Stimulated activated CD4-positive, alpha-beta T cell treated with anti-CD3 and anti-CD28 coated beads, Interleukin-12 subunit alpha, Interleukin-12 subunit beta, amount 100 ng/mL, for 4 hours (primary cell): ENCODE data around the gene YAP1.

Experiments used
- DNase-seq: peaks from one replicate; pipeline ENCODE4 v3.0.0-alpha.2; 2020

YAP1 gene

DNA sequence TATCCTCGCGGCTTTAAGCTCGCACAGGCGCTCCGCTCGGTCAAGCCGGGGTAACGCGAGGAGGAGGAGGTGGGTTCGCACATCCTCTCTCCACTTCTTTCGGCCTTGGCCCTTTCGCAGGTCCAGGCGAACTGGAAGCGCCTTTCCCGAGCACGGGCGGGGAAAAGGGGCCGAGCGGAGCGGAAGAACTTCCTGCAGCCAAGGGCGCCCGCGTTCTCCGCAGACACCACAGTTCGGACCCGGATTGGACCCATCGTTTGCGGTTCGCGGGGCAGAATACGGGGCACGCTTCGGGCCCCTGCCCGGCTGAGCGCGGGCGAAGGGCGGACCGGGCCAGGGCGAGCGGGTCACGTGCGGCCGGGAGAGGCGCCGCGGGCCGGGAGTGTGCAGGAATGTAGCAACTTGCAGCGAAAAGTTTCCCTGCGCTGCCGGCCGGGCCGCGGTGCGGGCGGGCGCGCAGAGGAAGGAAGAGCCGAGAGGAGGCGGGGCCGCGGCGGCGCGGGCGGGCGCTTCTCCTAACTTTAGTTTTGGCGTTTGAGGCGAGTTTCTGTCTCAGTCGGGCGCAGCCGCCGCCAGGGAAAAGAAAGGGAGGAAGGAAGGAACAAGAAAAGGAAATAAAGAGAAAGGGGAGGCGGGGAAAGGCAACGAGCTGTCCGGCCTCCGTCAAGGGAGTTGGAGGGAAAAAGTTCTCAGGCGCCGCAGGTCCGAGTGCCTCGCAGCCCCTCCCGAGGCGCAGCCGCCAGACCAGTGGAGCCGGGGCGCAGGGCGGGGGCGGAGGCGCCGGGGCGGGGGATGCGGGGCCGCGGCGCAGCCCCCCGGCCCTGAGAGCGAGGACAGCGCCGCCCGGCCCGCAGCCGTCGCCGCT is at the start of gene YAP1:
TSS of gene YAP1 (plus strand) at position 552 of the 865 bp plus-strand sequence. CDS start 402 bp downstream, outside the sequence.
- peak; percentile 68 for DNase-seq

DNA sequence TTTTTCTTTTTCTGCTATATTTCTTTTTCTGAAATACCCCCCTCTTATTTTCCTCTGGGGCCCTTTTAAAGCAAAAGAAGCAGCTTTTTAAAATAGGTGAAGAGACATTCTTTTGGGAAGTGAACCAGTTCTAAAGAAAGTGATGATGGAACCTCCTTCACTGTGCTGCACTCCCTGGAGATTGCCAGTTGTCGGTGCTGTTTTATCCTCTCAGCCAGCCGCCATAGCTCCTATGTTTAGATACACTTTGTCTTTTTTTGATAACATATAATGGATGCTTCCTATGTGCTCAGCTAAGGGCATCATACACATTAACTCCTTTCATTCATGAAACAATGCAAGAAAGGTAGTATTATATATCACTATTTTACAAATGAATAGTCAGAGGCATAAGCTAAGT is 49.0 kb upstream of the YAP1 start:
- DNase-seq = no peak

DNA sequence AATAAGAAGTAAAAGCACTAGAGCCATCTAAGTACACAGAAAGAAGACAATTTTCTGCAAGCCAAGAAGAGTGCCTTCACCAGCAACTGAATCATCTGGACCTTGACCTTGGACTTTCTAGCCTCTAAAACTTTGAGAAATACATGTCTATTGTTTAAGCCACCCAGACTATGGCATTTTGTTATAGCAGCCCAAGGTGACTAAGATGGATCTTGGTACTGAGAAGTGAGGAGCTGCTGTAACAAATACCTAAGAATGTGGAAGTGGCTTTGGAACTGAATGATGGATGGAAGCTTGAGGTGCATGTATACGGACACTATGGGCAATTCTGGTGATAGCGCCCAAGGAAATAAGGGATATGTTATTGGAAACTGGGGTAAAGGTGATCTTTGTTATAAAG is 48.1 kb upstream of the YAP1 start:
- DNase-seq = no peak

DNA sequence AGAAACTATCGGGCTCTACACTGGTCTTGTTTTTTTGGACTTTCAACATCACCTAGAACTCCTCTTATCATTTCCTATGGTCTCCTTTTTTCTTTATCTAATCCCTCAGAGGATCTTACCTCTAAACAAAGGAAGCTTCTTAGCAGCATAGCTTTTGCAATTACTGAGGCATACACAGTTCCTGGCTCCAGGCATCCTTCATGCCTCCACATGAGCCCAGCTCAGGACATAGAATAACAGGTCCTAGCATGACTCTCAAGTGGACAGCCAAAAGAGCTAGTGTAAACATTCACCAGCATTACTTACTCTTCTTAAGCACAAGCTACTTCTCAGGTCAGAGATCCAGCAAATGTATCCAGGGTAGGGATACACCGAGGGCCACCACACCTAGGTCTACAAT is 45.9 kb upstream of the YAP1 start:
- no peak for DNase-seq

DNA sequence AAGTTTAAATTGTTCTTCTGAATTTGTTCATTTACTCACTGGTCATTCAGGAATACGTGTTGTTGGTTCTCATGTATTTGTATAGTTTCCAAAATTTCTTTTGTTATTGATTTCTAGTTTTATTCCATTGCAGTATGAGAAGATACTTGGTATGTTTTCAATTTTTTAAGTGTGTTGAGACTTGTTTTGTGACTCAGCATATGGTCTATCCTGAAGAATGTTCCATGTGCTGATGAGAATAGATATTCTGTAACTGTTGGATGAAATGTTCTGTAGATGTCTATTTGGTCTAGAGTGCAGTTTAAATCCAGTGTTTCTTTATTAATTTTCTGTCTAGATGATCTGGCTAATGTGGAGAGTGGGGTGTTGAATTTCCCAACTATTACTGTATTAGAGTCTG is 39.5 kb upstream of the YAP1 start:
- DNase-seq = no peak

DNA sequence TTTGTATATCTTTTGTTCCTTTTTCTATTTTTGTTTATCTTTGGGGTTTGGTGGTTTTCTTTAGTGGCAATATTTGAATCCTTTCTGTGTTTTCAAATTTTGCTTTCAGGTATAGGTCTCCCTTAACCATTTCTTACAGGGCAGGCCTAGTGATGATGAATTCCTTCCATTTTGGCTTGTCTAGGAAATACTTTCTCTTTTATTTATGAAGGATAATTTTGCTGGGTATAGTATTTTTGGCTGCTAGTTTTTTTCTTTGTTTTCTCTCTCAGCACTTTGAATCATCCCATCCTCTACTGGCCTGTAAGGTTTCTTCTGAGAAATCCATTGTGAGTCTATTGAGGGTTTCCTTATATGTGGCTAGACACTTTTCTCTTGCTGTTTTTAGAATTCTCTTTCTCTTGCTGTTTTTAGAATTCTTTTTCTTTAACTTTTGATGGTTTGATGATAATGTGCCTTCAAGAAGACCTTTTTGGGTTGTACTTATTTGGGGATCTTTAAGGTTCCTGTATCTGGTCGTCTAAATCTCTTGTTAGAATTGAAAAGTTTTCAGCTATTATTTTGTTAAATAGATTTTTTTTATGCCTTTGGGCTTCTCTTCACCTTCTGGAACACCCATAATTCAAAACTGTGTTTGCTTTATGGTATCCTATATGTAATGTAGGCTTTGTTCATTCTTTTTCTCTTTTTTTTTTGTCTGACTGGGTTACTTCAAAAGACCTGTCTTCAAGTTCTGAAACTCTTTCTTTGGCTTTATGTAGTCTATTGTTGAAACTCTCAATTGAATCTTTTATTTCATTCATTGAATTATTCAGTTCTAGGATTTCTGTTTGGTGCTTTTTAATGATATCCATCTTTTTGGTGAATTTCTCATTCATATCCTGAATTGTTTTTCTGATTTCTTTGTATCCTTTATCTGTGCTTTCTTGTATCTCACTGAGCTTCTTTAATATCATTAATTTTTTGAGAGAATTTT is 38.5 kb upstream of the YAP1 start:
- no peak for DNase-seq

DNA sequence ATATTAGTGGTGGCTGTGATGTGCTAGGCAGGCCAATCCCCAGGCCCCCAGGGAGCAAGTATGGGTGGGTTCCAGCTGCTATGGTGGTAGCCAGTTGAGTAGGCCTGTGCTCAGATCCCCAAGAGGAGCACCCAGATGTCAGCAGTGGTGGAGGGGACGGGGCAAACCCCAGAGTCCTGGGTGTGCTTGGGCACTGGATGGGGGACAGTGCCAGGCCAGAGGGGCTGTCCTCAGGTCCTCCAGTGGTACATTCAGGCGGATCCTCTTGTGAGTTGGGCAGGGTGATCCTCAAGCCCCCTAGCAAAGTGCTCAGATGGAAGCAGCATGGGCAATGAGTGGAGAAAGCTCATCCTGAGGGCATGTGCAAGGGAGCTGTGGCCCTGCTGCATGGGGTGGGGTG is 37.0 kb upstream of the YAP1 start:
- DNase-seq = no peak

DNA sequence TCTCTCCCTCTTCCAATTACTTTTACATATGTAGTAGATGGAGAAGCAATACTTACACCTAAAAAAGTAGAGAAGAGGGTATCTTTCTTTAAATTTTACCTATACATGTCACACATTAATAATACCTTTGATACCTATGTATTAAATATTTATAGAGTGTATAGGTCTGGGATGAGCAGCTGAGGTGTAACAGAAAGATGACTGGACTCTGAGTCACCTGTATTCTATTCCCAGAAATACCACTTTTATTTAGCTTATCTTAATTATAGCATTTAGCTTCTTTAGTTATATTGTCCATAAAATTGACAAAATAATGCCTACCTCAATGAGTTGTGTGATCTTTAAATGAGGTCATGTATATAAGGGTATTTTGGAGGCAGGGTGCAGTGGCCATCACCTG is 30.6 kb upstream of the YAP1 start:
- no peak for DNase-seq

DNA sequence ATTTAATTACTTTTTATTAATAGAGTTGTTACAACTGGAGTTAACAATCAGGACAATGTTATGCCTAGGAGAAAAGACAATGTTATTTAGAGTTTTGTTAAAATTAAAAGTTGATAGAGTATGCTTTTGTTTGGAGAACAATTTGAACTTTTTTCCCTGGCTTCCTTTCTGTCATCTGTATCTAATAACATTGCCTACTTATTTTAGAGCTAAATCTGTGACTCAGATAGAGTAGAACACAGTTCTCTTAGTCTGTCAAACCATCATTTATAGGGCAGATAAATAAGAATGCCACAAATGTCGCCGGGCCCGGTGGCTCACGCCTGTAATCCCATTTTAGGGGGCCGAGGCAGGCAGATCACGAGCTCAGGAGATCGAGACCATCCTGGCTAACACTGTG is 28.9 kb upstream of the YAP1 start:
- no peak for DNase-seq

DNA sequence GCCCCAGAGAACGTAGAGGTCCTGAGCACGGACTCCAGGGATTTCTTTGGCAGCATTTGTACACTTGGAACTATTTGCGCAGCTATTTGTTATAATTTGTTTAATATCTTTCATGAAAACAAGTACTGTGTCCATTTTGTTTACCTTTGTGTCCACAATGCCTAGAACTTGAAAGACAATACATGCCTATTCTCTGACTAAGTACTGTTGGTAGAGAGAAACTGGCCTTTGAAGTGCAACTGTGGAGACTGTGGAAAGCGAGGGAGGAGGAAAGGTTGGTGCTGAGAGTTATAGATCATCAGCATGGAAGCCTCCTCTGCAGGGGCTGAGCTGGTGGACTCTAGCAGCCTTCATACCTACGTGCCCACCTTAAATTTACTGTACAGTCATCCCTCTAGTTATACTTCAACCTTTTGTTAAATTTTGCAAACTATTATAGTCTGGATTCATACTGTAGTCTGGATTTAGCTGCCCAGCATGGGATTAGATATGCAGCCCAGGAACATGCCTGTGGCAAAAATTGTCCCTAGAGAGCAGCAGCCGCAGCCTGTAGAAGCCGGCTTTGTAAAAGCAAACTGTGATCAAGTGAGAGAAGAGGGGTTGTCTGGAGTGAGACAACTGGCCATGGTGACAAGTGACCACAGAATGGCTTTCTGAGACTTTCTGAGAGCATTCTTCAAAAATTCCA is 24.2 kb upstream of the YAP1 start:
- DNase-seq = no peak

DNA sequence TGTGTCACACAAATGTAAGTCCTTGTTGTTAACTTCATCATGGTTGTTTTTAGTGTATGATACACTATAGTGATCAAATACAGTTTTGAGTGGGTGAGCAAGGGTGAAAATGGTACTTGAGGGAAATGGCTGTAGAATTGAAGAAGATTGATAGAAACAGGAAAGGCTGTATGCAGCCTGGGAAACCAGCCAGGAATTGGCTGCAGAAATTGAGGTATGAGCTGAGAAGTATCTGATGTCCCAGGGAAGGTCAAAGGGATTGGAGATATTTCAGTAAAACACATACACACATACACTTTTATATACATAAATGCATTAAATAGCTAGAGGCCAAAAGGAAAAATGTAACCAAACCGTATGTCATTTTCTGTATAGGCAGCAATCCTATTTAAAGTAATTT is 13.1 kb upstream of the YAP1 start:
- DNase-seq = no peak

DNA sequence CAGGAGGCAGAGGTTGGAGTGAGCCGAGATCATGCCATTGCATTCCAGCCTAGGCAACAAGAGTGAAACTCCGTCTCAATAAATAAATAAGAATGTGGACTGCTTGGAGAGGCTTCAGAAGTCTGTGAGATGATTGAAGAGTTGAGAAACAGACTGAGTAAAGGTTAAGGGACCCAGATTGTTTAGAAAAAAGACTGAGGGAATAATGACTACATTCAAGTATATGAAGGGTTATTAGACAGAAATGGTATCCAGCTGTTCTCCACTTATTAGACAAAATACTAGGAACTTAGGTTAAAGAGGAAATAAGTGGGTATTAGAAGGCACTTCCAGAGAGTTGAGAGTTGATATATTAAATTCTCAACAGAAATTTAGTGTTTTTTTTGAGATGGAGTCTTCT is 10.5 kb upstream of the YAP1 start:
- no peak for DNase-seq

DNA sequence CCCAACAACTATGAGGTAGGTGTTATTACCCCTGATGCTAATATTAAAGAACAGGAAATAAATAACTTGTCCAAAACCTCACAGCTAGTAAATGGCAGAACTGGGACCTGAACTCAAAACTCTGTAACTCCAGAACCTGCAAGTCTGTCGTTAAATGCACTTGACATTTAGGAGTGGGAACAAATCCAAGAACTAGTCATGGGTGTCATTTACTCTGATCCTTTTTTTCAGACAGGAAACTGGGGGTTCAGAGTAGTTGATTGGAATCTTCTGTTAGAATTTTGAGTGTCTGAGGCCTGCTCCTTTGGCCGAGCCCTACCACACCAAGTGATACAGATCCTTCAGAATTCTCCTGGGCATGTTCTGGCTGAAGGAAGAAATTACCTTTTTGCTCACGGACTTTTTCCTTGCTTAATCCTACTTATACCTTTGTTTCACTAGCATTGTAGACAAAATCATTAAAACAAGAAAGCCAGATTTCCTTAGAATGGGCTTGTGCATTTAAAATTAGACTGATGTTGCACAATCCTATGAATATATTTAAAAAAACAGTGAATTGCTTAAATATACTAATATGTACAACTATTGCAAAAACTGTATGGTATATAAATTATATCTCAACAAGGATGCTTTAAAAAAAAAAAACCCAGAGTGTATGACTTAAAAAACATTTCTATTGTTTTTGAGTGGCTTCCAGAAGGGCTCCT is 1.4 kb upstream of the YAP1 start:
- no peak for DNase-seq

DNA sequence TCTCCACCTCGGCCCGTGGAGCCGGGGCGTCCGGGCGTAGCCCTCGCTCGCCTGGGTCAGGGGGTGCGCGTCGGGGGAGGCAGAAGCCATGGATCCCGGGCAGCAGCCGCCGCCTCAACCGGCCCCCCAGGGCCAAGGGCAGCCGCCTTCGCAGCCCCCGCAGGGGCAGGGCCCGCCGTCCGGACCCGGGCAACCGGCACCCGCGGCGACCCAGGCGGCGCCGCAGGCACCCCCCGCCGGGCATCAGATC is 439 bp downstream of the YAP1 start:
- no peak for DNase-seq

DNA sequence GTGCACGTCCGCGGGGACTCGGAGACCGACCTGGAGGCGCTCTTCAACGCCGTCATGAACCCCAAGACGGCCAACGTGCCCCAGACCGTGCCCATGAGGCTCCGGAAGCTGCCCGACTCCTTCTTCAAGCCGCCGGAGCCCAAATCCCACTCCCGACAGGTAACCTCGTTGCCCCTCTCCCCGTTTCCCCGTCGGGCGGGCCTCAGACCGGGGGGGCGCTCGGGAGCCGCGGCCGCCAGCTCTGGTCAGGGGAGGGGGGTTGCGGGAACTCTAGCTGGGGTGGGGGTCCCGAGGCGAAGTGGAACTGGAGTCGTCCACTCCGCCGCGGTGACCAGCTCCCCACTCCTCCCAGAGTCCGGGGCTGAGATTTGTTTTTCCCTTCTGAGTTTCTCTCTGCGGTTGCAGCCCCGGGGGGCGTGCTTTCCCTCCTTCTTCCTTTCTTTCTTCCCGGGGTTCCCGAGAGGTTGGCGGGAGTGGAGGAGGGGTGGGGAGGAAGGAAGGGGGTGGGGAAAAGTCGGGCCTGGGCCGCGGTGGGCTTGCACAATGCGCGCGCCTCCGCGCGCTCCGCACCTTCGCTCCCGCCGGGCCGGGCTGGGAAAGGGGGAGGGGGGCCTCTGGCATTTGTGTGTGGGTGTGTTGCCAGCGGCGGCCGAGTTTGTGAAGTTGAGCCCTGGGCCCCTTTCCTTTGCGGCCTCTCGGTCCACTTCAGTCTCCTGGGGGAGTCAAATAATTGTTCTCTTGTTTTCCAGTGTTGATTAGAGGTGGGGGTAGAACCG is 952 bp downstream of the YAP1 start:
- DNase-seq = peak; percentile 7

DNA sequence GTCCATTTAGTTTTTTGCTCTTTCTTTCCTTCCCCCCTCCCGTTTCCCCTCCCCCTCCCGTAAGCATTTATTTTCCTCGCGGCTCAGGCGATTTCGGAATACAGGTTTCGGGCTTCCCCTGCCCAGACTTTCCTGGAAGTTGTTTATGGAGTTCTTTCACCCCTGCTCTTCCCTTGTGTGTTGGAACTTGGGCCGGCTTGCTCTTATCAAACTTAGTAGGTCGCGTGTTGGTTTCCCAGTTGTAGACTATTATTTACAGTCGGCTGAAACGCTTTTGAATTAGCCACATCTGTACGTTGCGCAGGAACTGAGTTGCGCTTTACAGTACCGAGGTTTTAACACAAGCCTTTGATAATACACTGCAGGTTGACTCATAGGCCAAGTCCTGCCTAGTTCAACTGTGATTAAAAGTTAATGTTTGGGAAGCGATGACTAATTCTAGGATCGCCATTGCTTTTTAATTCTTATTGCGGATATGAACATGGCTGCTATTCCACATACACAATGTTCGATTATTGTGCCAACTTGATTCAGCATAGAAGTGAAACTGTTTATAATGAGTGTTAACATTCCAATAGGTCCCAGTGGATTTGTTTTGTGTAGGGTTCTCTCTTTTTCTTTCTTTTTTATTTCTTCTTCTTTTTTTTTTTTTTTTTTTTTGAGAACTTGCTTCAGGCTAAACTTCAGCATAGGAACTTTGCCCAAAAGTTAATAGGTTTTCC is 1.7 kb downstream of the YAP1 start:
- DNase-seq = peak; percentile 0

DNA sequence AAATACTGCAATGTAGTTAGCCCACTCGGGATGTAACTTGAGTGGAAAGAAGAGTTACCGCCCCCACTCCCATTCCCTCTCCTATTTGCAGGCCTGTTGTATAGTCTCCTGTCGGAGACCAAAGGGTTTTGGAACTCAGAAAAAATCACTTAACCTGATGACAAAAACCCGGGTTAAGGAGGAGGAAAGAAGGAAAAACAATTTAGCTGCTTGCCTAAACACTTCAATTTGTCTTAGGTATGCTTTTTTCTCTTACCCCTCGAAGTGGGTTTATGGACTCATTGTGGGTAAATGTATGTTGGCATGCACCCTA is 2.2 kb downstream of the YAP1 start:
- DNase-seq = no peak

DNA sequence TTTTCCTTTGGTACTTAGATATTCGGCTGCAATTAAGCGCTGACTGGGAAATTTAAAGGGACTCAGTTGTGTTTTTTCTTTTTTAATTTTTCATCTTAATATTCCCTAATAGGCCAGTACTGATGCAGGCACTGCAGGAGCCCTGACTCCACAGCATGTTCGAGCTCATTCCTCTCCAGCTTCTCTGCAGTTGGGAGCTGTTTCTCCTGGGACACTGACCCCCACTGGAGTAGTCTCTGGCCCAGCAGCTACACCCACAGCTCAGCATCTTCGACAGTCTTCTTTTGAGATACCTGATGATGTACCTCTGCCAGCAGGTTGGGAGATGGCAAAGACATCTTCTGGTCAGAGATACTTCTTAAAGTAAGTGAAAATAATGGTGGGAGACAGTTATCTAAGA is 3.8 kb downstream of the YAP1 start:
- no peak for DNase-seq

DNA sequence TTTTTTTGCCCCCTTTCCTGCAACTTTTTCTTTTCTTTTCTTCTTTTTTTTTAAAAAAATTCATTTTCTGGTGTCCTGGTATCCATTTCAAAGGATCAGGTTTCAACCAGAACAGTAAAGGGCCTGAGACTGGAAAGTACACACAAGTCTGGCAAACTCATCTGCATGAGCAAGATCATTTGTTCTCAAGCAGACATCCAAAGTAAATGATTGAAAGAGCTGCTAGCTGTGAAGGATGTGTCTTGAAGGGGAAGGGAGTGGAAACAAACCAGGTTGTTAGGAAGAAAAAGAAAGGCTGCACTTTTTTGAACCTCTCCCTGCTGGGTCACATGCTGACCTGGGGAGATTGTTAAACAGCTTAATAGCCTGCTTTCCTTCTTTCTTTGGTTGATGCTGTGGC is 5.3 kb downstream of the YAP1 start:
- no peak for DNase-seq

DNA sequence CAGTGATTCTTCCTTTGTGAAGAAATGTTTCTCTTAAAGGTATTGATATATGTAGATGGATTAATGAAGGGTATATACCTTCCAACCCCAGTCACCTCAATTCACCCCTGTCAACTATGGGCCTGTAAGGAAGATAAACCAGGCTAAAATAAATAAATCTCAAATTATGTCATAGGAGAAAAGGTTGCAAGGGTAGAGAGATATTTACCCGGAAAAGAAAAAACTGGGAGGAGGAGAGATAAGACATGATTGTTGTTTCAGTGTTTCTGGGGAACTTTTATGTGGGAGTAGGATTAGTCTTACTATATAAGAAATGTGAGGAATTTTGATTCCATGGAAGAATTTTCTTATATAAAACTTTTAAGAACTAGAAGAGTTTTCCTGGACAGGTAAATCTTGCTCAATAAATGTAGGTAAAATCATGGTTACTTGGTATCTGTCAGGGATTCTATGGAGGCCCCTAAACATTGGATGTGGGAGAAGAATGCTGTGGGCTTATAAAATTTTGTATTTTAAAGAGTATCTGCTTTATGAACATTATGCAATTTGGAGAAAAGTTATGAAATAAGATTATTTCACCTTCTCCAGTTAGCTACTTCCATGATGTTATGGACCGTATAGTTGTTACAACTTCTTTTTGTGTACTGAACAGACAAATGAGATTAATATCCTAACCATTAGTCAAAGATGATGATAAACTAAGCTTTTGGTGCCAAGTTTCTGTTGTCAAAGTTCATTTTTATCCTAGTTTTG is 6.4 kb downstream of the YAP1 start:
- DNase-seq = no peak
